Naive thymus-derived CD8-positive, alpha-beta T cell (primary cell): ENCODE measurements around the gene ADAT3. TPM values are rescaled to one million over a fixed set of nuclear protein-coding genes. Genes with fewer than 3 reads are reported as not detected.
A peak's percentile ranks its signal among the peaks of the same experiment; 100 is the strongest.
"Not testable (repeated sequence)": the region's sequence is repeated elsewhere in the genome, so short reads cannot be mapped to it uniquely, and the experiment has no call there.

Experiments
- ATAC-seq, 2 donors: fragments of 150-1000 bp; cut with Tn5 transposase in 1 of 2; sonication (Bioruptor Pico), chemical (Tn5 transposase) in 1 of 2; 1 replicate in 1 of 2; 2 replicates in 1 of 2; pipeline ENCODE4 v1.10.0; 2021; ENCODE audit warnings: mild to moderate bottlenecking in 2 of 2, moderate library complexity in 2 of 2
- POLR2A ChIA-PET: fragments of 350-600 bp; sonication (Branson Sonifier 250); formaldehyde crosslinking; loops from one replicate; lab custom pipeline; 2021; ENCODE audit warnings: antibody characterized with exemption; lab: Charles Lee
- DNase-seq, 10 donors: peaks; one replicate each; pipeline versions ENCODE4 v3.0.0 to v3.0.0-alpha.2; 2020 to 2022
- H3K27ac Mint-ChIP-seq, 10 donors: one replicate each; pipeline ENCODE4 v1.8.0; 2020 to 2022; ENCODE audit warnings: mild to moderate bottlenecking in 10 of 10, mixed read lengths in 10 of 10, moderate library complexity in 4 of 10, inconsistent platforms in 1 of 10
- H3K27me3 Mint-ChIP-seq, 5 donors: one replicate each; pipeline ENCODE4 v1.8.0; 2021 to 2022; ENCODE audit warnings: mixed read lengths in 5 of 5
- H3K36me3 Mint-ChIP-seq, 3 donors: one replicate each; pipeline ENCODE4 v1.8.0; 2020 to 2022; ENCODE audit warnings: mixed read lengths in 3 of 3, mild to moderate bottlenecking in 2 of 3, inconsistent platforms in 1 of 3
- H3K4me1 Mint-ChIP-seq, 4 donors: one replicate each; pipeline ENCODE4 v1.8.0; 2021 to 2022; ENCODE audit warnings: mixed read lengths in 4 of 4
- H3K4me3 Mint-ChIP-seq, 10 donors: one replicate each; pipeline ENCODE4 v1.8.0; 2020 to 2022; ENCODE audit warnings: mild to moderate bottlenecking in 10 of 10, mixed read lengths in 10 of 10, moderate library complexity in 6 of 10, inconsistent platforms in 1 of 10
- H3K9me3 Mint-ChIP-seq, 9 donors: one replicate each; pipeline ENCODE4 v1.8.0; 2020 to 2022; ENCODE audit warnings: mixed read lengths in 9 of 9, mild to moderate bottlenecking in 3 of 9, inconsistent platforms in 1 of 9, moderate library complexity in 1 of 9
- polyA plus RNA-seq, 3 donors: library from polyadenylated mRNA; unstranded; fragments of 300-500 nt; fragmentation: Illumina TruSeq; gene quantifications; one replicate each; pipeline ENCODE4 v1.2.3, GENCODE V29; 2021
- total RNA-seq, 8 experiments: library from RNA in 2 of 8; stranded (reverse) in 2 of 8; gene quantifications; one replicate each; pipeline ENCODE4 v1.2.3 and lab custom pipeline; 2021 to 2026

ADAT3 gene
- total and polyA plus RNA-seq, 5 experiments from 2014 or later, result 1.9 to 4.5 (median 3.6) TPM

GRCh38 chr19:1879982-1880381 lies 25.2 kb upstream of the ADAT3 start:
- POLR2A ChIA-PET, result interaction anchor here (4.9 to 8.7 kb wide), 2 partner anchors 16 to 23 kb away, joined by 35 to 113 read pairs; no protein-coding TSS in a partner anchor
- not testable (repeated sequence) for H3K27me3 Mint-ChIP-seq, DNase-seq, H3K9me3 Mint-ChIP-seq, ATAC-seq, H3K36me3 Mint-ChIP-seq
- Mint-ChIP-seq H3K4me3 (peak overlapping the region in 4 of 10 donors; percentile 30 to 63 (median 49)), H3K27ac (peak overlapping the region in 8 of 10 donors; percentile 41 to 90 (median 70)), H3K4me1 (peaks cover 25 to 44% (median 37%) of the 10 kb centered on the region in 4 donors)

GRCh38 chr19:1880611-1881392 lies 24.4 kb upstream of the ADAT3 start:
- Mint-ChIP-seq H3K36me3 (peaks cover 3 to 7% (median 6%) of the 10 kb centered on the region in 3 donors), H3K9me3 (peaks cover 0 to 2% (median 0%) of the 10 kb centered on the region in 9 donors), H3K27ac (peak overlapping the region in 8 of 10 donors; percentile 41 to 90 (median 81)), H3K4me3 (peak overlapping the region in 9 of 10 donors; percentile 28 to 68 (median 58)), H3K27me3 (no peaks in the 10 kb centered on the region), H3K4me1 (peaks cover 25 to 40% (median 37%) of the 10 kb centered on the region in 4 donors)
- DNase-seq (no peak), ATAC-seq (no peak)
- POLR2A ChIA-PET, result interaction anchor here (0.8 to 8.7 kb wide), 5 partner anchors 14 to 47 kb away, joined by 6 to 113 read pairs (median 9); no protein-coding TSS in a partner anchor

DNA sequence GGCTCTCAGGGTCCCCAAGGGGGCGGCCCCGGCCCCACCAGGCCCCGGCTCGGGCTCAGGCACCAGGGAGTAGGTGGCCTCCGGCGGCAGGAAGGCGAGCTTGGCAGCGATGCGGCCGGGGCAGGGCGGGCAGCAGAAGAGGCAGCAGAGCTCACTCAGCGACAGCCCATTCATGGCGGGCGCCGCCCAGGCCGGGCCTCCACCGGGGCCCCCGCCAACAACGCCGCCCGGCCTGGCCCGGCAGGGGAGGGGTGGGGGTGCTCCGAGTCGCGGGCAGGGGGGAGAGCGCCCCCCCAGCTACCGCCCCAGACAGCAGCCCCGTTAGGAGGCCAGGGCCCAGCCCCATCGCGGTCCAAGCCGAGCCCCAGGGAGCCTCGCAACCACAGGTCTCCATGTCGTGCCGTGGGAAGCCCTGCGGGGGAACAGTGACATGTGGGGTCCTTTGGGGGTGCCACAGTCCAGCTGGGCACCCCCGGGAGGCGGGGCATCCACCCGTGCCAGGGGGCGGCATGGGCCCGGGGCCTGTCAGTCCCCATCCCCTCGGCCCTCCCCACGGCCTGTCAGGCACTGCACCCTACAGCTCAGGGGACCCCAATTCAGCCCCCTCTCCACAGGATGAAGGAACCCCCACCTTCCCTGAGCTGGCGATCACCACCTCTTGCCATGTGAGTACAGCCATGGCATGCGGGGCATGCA lies 23.7 kb upstream of the ADAT3 start:
- peak in 1 of 2 donors; percentile 3 for ATAC-seq
- Mint-ChIP-seq H3K27ac (peak overlapping the region; percentile 96 to 100 (median 100)), H3K4me1 (peaks cover 22 to 36% (median 33%) of the 10 kb centered on the region in 4 donors), H3K4me3 (peak overlapping the region; percentile 93 to 100 (median 99))
- POLR2A ChIA-PET, result interaction anchor here (0.8 to 8.7 kb wide), 7 partner anchors 14 to 594 kb away, joined by 3 to 113 read pairs (median 8); partner anchors contain the start of genes GADD45B and MOB3A
- not testable (repeated sequence) for DNase-seq, H3K27me3 Mint-ChIP-seq, H3K9me3 Mint-ChIP-seq, H3K36me3 Mint-ChIP-seq

GRCh38 chr19:1882089-1882785 lies 23.0 kb upstream of the ADAT3 start:
- POLR2A ChIA-PET, result interaction anchor here (0.6 to 8.7 kb wide), 9 partner anchors 13 to 594 kb away, joined by 3 to 113 read pairs (median 6); partner anchors contain the start of genes GADD45B and MOB3A
- Mint-ChIP-seq H3K36me3 (peaks cover 3 to 7% (median 6%) of the 10 kb centered on the region in 3 donors), H3K9me3 (peaks cover 0 to 2% (median 0%) of the 10 kb centered on the region in 9 donors), H3K4me3 (peak overlapping the region; percentile 93 to 100 (median 99)), H3K4me1 (peaks cover 22 to 35% (median 33%) of the 10 kb centered on the region in 4 donors), H3K27me3 (no peaks in the 10 kb centered on the region), H3K27ac (peak overlapping the region; percentile 96 to 100 (median 100))
- DNase-seq, result peak in 9 of 10 donors; percentile 60 to 93 (median 87)
- ATAC-seq, result peak; percentile 67 to 74

DNA sequence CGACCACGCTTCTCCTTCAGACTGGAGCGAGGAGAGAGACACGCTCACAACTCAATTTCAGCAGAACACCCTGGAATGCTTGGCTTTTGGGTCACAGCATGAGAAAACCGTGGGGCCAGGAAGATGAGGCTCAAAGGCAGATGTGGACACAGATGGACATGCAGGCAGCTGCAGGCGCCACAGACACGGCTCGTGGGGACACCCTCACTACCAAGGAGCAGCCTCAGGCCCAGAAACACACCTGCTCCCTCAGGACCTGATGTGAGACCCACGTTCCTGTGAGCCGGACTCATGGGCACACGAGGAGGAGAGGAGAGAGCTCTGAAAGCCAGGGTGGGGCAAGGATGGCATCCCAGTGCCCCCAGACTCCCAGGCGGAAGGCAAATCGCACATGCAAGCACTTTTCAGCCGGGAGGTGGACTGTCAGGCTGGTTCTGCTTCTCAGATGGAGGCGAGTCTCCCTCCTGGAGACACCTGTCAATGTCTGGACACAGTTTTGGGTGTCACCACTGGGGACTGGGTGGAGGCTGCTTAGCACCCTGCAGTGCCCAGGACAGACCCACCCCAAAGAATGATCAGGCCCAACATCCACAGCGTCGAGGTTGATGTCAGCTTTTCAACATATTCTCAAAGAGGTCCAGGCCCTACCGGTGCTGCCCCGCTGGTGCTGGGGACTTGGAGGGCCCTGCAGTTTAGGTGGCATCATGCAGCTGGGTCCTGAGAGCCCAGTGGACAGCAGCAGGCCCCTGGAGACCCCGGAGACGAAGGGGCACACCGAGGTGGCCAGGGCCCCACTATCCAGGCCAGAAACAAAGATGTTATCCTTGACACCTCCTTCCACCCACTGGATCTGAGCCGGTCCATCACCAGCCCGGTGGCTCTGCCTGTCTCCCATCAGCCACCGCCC lies 22.2 kb upstream of the ADAT3 start:
- Mint-ChIP-seq H3K27me3 (no peaks in the 10 kb centered on the region), H3K4me3 (peak overlapping the region; percentile 93 to 100 (median 99)), H3K36me3 (peaks cover 3 to 7% (median 6%) of the 10 kb centered on the region in 3 donors), H3K9me3 (peaks cover 0 to 2% (median 0%) of the 10 kb centered on the region in 9 donors), H3K27ac (peak overlapping the region; percentile 96 to 100 (median 100)), H3K4me1 (peaks cover 22 to 40% (median 35%) of the 10 kb centered on the region in 4 donors)
- DNase-seq (no peak), ATAC-seq (no peak)
- POLR2A ChIA-PET, result interaction anchor here (1.7 to 8.7 kb wide), 8 partner anchors 8 to 593 kb away, joined by 5 to 113 read pairs (median 9); partner anchors contain the start of gene GADD45B

DNA sequence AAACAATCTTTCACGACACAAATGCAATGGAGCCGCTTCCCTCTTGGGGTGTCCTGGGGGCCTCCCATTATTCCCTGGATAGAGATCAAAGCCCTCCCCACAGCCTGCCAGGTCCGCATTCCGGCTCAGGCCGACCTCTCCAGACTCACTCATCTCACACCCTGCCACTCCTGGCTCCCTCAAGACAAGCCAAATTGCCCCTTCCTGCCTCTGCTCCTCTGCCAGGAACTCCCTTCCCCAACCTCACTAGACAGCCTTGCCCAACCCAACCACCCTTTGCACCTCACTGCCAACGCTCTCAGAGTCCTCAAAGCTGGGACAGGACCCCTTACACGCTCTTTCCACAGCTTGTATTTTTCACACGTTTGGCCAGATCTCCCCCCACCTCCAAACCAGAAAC lies 21.4 kb upstream of the ADAT3 start:
- peak overlapping the region; percentile 93 to 100 (median 99) for H3K4me3 Mint-ChIP-seq
- peaks cover 22 to 42% (median 35%) of the 10 kb centered on the region in 4 donors for H3K4me1 Mint-ChIP-seq
- POLR2A ChIA-PET, result interaction anchor here (2.0 to 8.7 kb wide), 7 partner anchors 7 to 58 kb away, joined by 6 to 113 read pairs (median 12); no protein-coding TSS in a partner anchor
- ATAC-seq (peak; percentile 3 to 4), DNase-seq (peak in 1 of 10 donors; percentile 45)
- H3K27ac Mint-ChIP-seq, result peak overlapping the region; percentile 96 to 100 (median 100)
- H3K27me3 Mint-ChIP-seq, result no peaks in the 10 kb centered on the region
- peaks cover 3 to 7% (median 6%) of the 10 kb centered on the region in 3 donors for H3K36me3 Mint-ChIP-seq
- peaks cover 0 to 2% (median 0%) of the 10 kb centered on the region in 9 donors for H3K9me3 Mint-ChIP-seq

- ATAC-seq (peak; percentile 6 to 9), DNase-seq (peak in 4 of 10 donors; percentile 35 to 60 (median 46))
- H3K27me3 Mint-ChIP-seq, result no peaks in the 10 kb centered on the region
- H3K36me3 Mint-ChIP-seq, result peaks cover 3 to 7% (median 6%) of the 10 kb centered on the region in 3 donors
- H3K4me3 Mint-ChIP-seq, result peak overlapping the region; percentile 93 to 100 (median 99)
- peaks cover 22 to 42% (median 35%) of the 10 kb centered on the region in 4 donors for H3K4me1 Mint-ChIP-seq
- H3K27ac Mint-ChIP-seq, result peak overlapping the region; percentile 96 to 100 (median 100)
- H3K9me3 Mint-ChIP-seq, result peaks cover 0 to 2% (median 0%) of the 10 kb centered on the region in 9 donors
- POLR2A ChIA-PET, result interaction anchor here (1.0 to 8.7 kb wide), 8 partner anchors 8 to 615 kb away, joined by 3 to 113 read pairs (median 10); partner anchors contain the start of gene CIRBP
These were observed 20.9 kb upstream of the ADAT3 start for GRCh38 chr19:1884291-1884718.

DNA sequence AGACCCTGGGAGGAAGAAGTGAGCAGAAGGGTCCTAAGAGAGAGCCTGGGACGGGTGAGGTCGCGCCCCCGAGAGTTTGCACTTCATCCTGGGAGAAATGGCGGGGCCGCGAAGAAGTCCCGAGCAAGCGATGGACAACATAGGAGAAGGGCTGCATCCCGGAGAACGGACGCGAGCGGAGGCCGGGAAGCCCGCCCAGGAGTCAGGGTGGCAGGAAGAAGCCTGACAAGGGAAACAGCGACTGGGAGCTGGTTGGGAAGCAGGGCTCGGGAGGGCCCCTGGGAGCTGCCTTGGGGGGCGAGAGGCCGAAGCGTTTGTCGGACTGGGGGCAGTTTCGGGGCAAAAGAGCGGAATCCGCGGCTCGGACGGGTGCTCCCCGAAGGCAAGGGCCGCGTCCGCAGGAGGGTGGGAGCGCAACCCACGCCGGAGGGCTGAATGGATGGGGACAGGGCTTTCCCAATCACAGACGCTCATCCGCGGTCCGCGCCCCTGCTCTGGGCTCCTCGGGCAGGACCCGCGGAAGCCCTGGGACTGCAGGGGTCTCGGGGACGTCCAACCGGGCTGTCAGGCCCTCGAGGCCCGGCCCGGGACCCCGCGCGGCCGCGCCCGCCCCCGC lies 20.4 kb upstream of the ADAT3 start:
- peak overlapping the region; percentile 93 to 100 (median 99) for H3K4me3 Mint-ChIP-seq
- H3K4me1 Mint-ChIP-seq, result peaks cover 22 to 41% (median 35%) of the 10 kb centered on the region in 4 donors
- H3K27me3 Mint-ChIP-seq, result no peaks in the 10 kb centered on the region
- DNase-seq (peak in 1 of 10 donors; percentile 37), ATAC-seq (peak in 1 of 2 donors; percentile 3)
- H3K9me3 Mint-ChIP-seq, result peaks cover 0 to 2% (median 0%) of the 10 kb centered on the region in 9 donors
- H3K27ac Mint-ChIP-seq, result peak overlapping the region; percentile 96 to 100 (median 100)
- POLR2A ChIA-PET, result interaction anchor here (0.6 to 8.7 kb wide), 11 partner anchors 8 to 616 kb away, joined by 3 to 113 read pairs (median 7); partner anchors contain the start of gene CIRBP
- H3K36me3 Mint-ChIP-seq, result peaks cover 3 to 7% (median 6%) of the 10 kb centered on the region in 3 donors

DNA sequence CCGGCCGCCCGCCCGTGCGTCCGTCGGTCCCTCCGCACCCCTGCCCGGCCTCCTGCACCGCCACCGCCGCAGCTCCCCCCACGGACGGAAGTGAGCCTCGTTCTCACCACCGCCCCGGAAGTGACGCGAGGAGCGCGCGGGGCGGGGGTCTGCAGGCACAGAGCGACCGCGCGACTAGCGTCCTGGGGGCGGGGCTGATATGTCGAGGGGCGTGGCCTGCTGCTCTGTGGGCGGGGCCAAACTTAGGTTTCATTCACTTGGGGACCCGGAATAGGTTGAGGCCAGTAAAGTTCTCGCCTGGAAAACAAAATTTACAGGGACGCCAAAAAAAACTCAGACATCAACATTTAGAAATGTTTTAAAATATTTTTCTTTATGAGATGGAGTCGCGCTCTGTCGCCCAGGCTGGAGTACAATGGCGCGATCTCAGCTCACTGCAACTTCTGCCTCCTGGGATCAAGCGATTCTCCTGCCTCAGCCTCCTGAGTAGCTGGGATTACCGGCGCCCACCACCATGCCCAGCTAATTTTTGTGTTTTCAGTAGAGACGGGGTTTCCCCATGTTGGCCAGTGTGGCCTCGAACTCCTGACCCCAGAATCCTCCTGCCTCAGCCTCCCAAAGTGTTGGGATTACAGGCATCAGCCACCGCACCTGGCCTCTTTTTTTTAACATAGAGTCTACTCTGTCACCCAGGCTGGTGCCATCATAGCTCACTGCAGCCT lies 19.6 kb upstream of the ADAT3 start, which contains the start of gene ABHD17A:
TSS of gene ABHD17A (minus strand) at position 99 of the 722 bp plus-strand sequence. CDS start 3,930 bp downstream, outside the sequence.
- POLR2A ChIA-PET, result interaction anchor here (0.6 to 8.7 kb wide), 11 partner anchors 9 to 616 kb away, joined by 3 to 113 read pairs (median 7); partner anchors contain the start of gene CIRBP
- Mint-ChIP-seq H3K4me3 (peak within 1 kb of the TSS; percentile 93 to 100 (median 99)), H3K4me1 (peaks cover 22 to 40% (median 35%) of the 10 kb centered on the region in 4 donors), H3K27ac (peak within 1 kb of the TSS; percentile 96 to 100 (median 100))
- H3K9me3 Mint-ChIP-seq, H3K27me3 Mint-ChIP-seq, H3K36me3 Mint-ChIP-seq: not testable (repeated sequence)
- peak; percentile 41 to 58 for ATAC-seq
- DNase-seq, result peak; percentile 90 to 96 (median 94)
